ENCODE results near the gene ZNF253.
"Not testable (repeated sequence)": the region's sequence is repeated elsewhere in the genome, so short reads cannot be mapped to it uniquely, and the experiment has no call there.

ZNF253 gene

GRCh38 chr19:19900139-19900728 lies 34.6 kb downstream of the ZNF253 start:
- DNase-seq (ENCODE audit: low read depth in 2 of 2), result peak; percentile 71 to 77

GRCh38 chr19:19900729-19901444 lies 35.2 kb downstream of the ZNF253 start, which contains the start of gene ZNF93:
ZNF93 (plus strand) TSS chr19:19900946; CDS start chr19:19901089, 143 bp downstream.
- DNase-seq (ENCODE audit: low read depth in 2 of 2), result peak; percentile 93

GRCh38 chr19:19907551-19907950 lies 41.9 kb downstream of the ZNF253 start:
- DNase-seq (ENCODE audit: low read depth in 2 of 2), result not testable (repeated sequence)

DNA sequence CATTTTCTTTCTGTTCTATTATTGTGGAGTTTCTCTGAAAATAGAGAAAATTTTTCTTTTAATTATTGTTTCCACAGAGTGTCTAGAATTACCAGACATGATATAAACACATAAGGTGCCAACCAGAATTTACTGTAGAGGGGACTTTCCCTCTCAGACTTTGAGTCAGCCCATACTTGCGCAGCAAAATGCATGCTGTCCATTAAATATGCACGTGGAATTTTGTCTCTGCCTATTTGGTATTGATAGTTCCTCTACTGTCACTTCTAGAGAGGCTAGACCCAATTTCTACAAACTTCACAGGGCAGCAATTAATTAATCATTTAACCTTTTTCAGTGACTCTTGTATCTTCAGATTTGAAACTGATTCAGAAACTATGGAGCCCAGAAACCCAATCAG lies 44.0 kb downstream of the ZNF253 start:
- DNase-seq (ENCODE audit: low read depth in 2 of 2), result no peak

GRCh38 chr19:19911150-19911549 lies 45.5 kb downstream of the ZNF253 start:
- no peak for DNase-seq (ENCODE audit: low read depth in 2 of 2)

DNA sequence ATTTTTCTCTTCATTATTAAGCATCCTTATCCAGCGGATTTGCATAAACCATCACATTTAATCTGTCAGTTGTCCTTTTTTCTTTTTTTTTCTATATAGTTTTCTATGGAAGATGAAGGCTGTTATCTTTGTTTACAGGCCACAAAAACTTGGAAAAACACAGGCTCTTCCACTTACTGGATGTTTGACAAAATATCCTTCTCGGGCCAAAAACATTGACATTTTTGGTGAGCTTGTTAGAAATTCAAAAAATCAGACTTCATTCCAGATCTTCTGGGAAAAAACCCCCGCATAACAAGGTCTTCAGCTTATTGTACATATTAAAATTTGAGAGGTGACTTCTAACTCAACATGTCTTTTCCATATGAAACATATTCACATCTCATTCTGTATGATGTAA lies 48.9 kb downstream of the ZNF253 start:
- DNase-seq (ENCODE audit: low read depth in 2 of 2), result no peak

- DNase-seq (ENCODE audit: low read depth in 2 of 2), result not testable (repeated sequence)
Measured at GRCh38 chr19:19930417-19930816, 64.7 kb downstream of the ZNF253 start.

GRCh38 chr19:19933432-19934314 lies 68.0 kb downstream of the ZNF253 start:
- not testable (repeated sequence) for DNase-seq (ENCODE audit: low read depth in 2 of 2)

DNA sequence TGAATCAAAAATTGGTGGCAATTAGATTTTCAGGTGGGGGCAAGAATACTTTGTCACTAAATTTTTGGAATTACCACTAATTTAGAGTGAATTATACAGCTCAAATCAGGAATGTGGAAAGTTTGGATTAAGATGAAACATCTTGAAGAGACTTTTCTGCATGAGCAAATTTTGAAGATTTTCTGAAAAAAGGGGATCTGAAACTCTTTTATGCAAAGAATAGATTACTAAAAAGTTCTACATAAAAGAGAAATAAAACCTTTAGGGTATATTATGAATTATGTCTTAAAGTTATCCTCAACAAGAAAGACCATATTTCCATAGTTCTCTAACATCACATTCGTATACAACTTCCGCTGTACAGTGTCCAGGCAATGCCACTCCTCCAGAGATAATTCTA lies 71.7 kb downstream of the ZNF253 start:
- DNase-seq (ENCODE audit: low read depth in 2 of 2), result no peak

DNA sequence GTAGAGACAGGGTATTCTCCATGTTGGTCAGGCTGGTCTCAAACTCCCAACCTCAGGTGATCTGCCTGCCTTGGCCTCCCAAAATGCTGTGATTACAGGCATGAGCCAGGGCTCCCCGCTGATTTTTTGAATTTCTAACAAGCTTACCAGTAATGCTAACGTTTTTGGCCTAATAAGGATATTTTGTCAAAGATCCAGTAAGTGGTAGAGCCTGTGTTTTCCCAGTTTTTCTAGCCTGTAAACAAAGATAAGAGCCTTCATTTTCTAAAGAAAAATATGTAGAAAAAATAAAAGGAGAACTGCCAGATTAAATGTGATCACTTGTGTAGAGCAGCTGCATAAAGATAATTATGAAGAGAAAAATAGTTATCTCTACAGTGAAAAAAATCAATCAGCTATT lies 72.8 kb downstream of the ZNF253 start:
- no peak for DNase-seq (ENCODE audit: low read depth in 2 of 2)

DNA sequence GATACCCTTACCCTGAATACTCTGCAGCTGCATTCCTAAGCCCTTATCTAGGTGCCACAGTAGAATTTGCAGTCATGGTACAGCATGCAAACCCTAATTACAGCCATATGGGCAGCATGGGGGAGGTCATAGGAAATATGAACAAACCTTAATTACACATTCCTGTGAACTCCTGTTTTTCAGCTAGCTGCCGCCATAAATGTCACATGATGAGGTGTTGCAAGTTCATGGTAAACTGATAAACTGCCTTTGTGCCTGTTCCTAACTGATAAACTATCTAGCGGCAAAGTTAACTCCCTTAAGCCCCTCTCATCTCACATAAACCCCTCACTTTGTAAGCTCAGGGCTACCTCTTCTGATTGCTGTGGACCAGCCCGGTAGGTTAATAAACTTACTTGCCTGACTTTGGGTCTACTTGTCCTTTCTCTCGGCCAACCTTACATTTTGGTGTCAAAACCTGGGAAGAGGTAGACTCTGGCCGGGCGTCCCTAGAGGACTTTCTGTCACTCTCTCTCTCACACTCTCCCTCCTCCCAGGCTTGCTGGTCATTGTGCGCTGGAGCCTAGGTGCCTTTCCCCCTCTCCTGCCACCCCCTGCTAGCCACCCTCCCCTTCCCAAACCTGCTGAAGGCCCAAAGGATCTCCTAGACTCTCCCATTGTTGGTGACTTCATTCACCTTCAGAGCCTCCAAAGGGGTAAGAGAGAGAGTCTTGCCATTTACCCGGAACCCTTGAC lies 78.3 kb downstream of the ZNF253 start:
- no peak for DNase-seq (ENCODE audit: low read depth in 2 of 2)
